Measurements from ENCODE around the gene ADAMTS14.

- TF ChIP-seq POLR2A (IDR thresholded peaks at IDR 0.05; ENCODE audit: low read length) = no peak
- no peak for TF ChIP-seq GATA1 (IDR thresholded peaks at IDR 0.05; ENCODE audit: low read depth, low read length)
Observed at GRCh38 chr10:70811881-70812280, 139.6 kb downstream of the ADAMTS14 start.

Data from erythroblast (primary cell).